A549 (cell line): ENCODE data around the gene SIM1. TPM values are rescaled to one million over a fixed set of nuclear protein-coding genes. Genes with fewer than 3 reads are reported as not detected.

Experiments
- ATAC-seq, 2 experiments: fragments of 200-7000 bp in 1 of 2; fragments of >200 bp in 1 of 2; cut with Nextera tagmentation in 1 of 2; cut with Tn5 transposase in 1 of 2; 3 replicates each; pipeline versions ENCODE4 v1.8.0 to v1.9.1; 2018 to 2020; ENCODE audit warnings: mild to moderate bottlenecking in 1 of 2, moderate library complexity in 1 of 2
- CTCF ChIA-PET: fragments of 300-600 bp; sonication (Branson Sonifier 250); formaldehyde crosslinking; extraction: SDS; loops from one replicate; lab custom pipeline; 2021; ENCODE audit warnings: antibody characterized with exemption, inconsistent platforms; lab: Yijun Ruan, JAX
- POLR2A ChIA-PET: fragments of 350-600 bp; formaldehyde crosslinking; extraction: SDS; loops from one replicate; lab custom pipeline; 2021; ENCODE audit warnings: antibody characterized with exemption, inconsistent platforms; lab: Yijun Ruan, JAX
- DNase-seq, 2 experiments: peaks; one replicate each; pipeline versions ENCODE4 v3.0.0 to v3.0.0-alpha.2; 2011 to 2016; ENCODE audit warnings: low read depth in 1 of 2, low spot score in 1 of 2
- FAIRE-seq: peaks from 2 replicates; lab custom pipeline; 2011; peaks lifted over from hg19 to GRCh38; lab: Jason Lieb, UNC
- H3K27ac ChIP-seq, 2 experiments: fragments of >200 bp; sonication (Bioruptor Twin); formaldehyde crosslinking; 3 replicates each; pipeline ENCODE4 v1.5.1; 2016 to 2017
- H3K4me1 ChIP-seq: fragments of >200 bp; sonication (Bioruptor Twin); formaldehyde crosslinking; 3 replicates; pipeline ENCODE4 v1.6.1; 2016
- H3K4me2 ChIP-seq: fragments of >200 bp; sonication (Bioruptor Twin); formaldehyde crosslinking; 3 replicates; pipeline ENCODE4 v1.6.1; 2016
- H3K4me3 ChIP-seq: fragments of >200 bp; sonication (Bioruptor Twin); formaldehyde crosslinking; 3 replicates; pipeline ENCODE4 v1.5.1; 2016
- H3K9me3 ChIP-seq: fragments of >200 bp; sonication (Bioruptor Twin); formaldehyde crosslinking; 3 replicates; pipeline ENCODE4 v1.6.1; 2016
- BCL3 ChIP-seq: fragments of >200 bp; sonication (Bioruptor Twin); formaldehyde crosslinking; IDR thresholded peaks from 3 replicates; pipeline ENCODE4 v1.6.1; 2016
- BHLHE40 ChIP-seq: IDR thresholded peaks from 2 replicates; pipeline ENCODE4 v1.6.1; 2012; ENCODE audit warnings: low read depth, low read length, inconsistent platforms
- CHD4 ChIP-seq: fragments of 200-600 bp; sonication (generic); IDR thresholded peaks from 2 replicates; pipeline ENCODE4 v1.6.1; 2016; ENCODE audit warnings: antibody characterized with exemption, mild to moderate bottlenecking, borderline replicate concordance
- EHMT2 ChIP-seq: fragments of 200-600 bp; sonication (generic); IDR thresholded peaks from 2 replicates; pipeline ENCODE4 v1.6.1; 2016; ENCODE audit warnings: antibody characterized with exemption, low read depth, mild to moderate bottlenecking, moderate library complexity
- FOSL2 ChIP-seq, 2 experiments: fragments of 450-650 bp in 1 of 2; fragments of >200 bp in 1 of 2; sonication (Bioruptor Twin) in 1 of 2; formaldehyde crosslinking; IDR thresholded peaks; 2 replicates each; pipeline versions ENCODE4 v1.5.0 to v1.6.1; 2016 to 2020; ENCODE audit warnings: mild to moderate bottlenecking in 1 of 2, moderate library complexity in 1 of 2
- HEYL ChIP-seq: fragments of 250-450 bp; sonication (Bioruptor Pico); IDR thresholded peaks from 2 replicates; pipeline ENCODE4 v1.8.0; 2021; ENCODE audit warnings: mild to moderate bottlenecking, moderate library complexity
- JUNB ChIP-seq: fragments of >200 bp; sonication (Bioruptor Twin); formaldehyde crosslinking; IDR thresholded peaks from 2 replicates; pipeline ENCODE4 v1.6.1; 2016
- MAX ChIP-seq: IDR thresholded peaks from 2 replicates; pipeline ENCODE4 v1.6.1; 2012
- POLR2A ChIP-seq: IDR thresholded peaks from 2 replicates; pipeline ENCODE4 v1.6.1; 2012; ENCODE audit warnings: mild to moderate bottlenecking, low read length
- POLR2AphosphoS2 ChIP-seq: conservative IDR thresholded peaks from 2 replicates; pipeline ENCODE4 v1.6.1; 2012; ENCODE audit warnings: low read length, improper control_type of control experiment, inconsistent platforms
- RAD21 ChIP-seq, 2 experiments: fragments of >200 bp in 1 of 2; sonication (Bioruptor Twin) in 1 of 2; formaldehyde crosslinking in 1 of 2; IDR thresholded peaks in 1 of 2; conservative IDR thresholded peaks in 1 of 2; 2 replicates in 1 of 2; 3 replicates in 1 of 2; pipeline ENCODE4 v1.6.1; 2012 to 2018; ENCODE audit warnings: inconsistent platforms in 1 of 2
- RARB ChIP-seq: fragments of 250-450 bp; sonication (Bioruptor Pico); IDR thresholded peaks from 2 replicates; pipeline ENCODE4 v1.8.0; 2021; ENCODE audit warnings: mild to moderate bottlenecking, moderate library complexity
- RCOR1 ChIP-seq: fragments of 150-350 bp; IDR thresholded peaks from 2 replicates; pipeline ENCODE4 v1.6.1; 2014; ENCODE audit warnings: antibody characterized with exemption, low read length, low read depth
- RNF2 ChIP-seq: fragments of 200-600 bp; sonication (generic); IDR thresholded peaks from 2 replicates; pipeline ENCODE4 v1.6.1; 2016; ENCODE audit warnings: low read depth, mild to moderate bottlenecking, antibody characterized with exemption, moderate library complexity, borderline replicate concordance
- SMC3 ChIP-seq: fragments of >200 bp; sonication (Bioruptor Twin); formaldehyde crosslinking; IDR thresholded peaks from 3 replicates; pipeline ENCODE4 v1.6.1; 2018; ENCODE audit warnings: inconsistent platforms
- TFCP2L1 ChIP-seq: fragments of 250-450 bp; sonication (Bioruptor Pico); IDR thresholded peaks from 2 replicates; pipeline ENCODE4 v1.5.0; 2021; ENCODE audit warnings: mild to moderate bottlenecking
- ZFP36 ChIP-seq: fragments of 450-650 bp; IDR thresholded peaks from 2 replicates; pipeline ENCODE4 v1.6.1; 2014; ENCODE audit warnings: borderline replicate concordance; ENCODE audit not compliant: partially characterized antibody
- ZNF302 ChIP-seq: fragments of 250-450 bp; sonication (Bioruptor Pico); IDR thresholded peaks from 2 replicates; pipeline ENCODE4 v1.9.0; 2021; ENCODE audit warnings: inconsistent platforms, mild to moderate bottlenecking, moderate library complexity
- WGBS: methylation state at CpG from one replicate; pipeline ENCODE4 v1.1.6; 2017; ENCODE audit errors: missing lambda C conversion rate; 5-methylcytosine and 5-hydroxymethylcytosine counted together
- polyA minus RNA-seq: library from RNA; depleted of rRNA, polyadenylated mRNA; stranded (reverse); fragments of >200 nt; gene quantifications from 2 replicates; pipeline ENCODE4 v1.2.3, GENCODE V29; 2011; rRNA and poly(A)+ RNA removed
- polyA plus RNA-seq, 4 experiments: library from polyadenylated mRNA; depleted of rRNA in 3 of 4; stranded (reverse); fragments of >200 nt; fragmentation: RNase III in 1 of 4; extraction: RNeasy Plus Mini Kit Qiagen cat#74134 plus additional on column Dnase treatment in 1 of 4; gene quantifications; 2 replicates in 3 of 4; 3 replicates in 1 of 4; pipeline ENCODE4 v1.2.3, GENCODE V29; 2011 to 2017
- TF ChIP-seq, protein P1 (sequence below): fragments of 450-650 bp; IDR thresholded peaks from 2 replicates; pipeline ENCODE4 v1.6.1; 2014; ENCODE audit warnings: antibody characterized with exemption
- TF ChIP-seq, protein P2 (sequence below): IDR thresholded peaks from 2 replicates; pipeline ENCODE4 v1.6.1; 2012

The SIM1 gene
- polyA plus RNA-seq (2011; rRNA removed) (not detected in 2 replicates), polyA plus RNA-seq (2017; fragmentation: RNase III; extraction: RNeasy Plus Mini Kit Qiagen cat#74134 plus additional on column Dnase treatment) (not detected in 3 replicates), polyA minus RNA-seq (not detected in 2 replicates)
- not detected in 2 replicates for polyA plus RNA-seq (2012; cell fraction: cytosol; rRNA removed)
- not detected in 2 replicates for polyA plus RNA-seq (2012; cell fraction: nucleus; rRNA removed)

- Histone ChIP-seq H3K4me2 (no peak within 1 kb of the TSS), H3K9me3 (no peaks in the 10 kb centered on the region), H3K27ac (no peak within 1 kb of the TSS), H3K4me3 (no peak within 1 kb of the TSS), H3K4me1 (peaks cover 6% of the 10 kb centered on the region; the same call in 2 of the 3 replicates)
- ChIA-PET POLR2A (no interaction called here), CTCF (interaction anchor here (1.7 kb wide), 1 partner anchor 358 kb away, joined by 5 read pairs; no protein-coding TSS in a partner anchor)
- 94% methylated on average over 26 of the region's 66 CpGs for WGBS
- TF ChIP-seq RNF2 (no peak), SMC3 (no peak)
- ATAC-seq (no peak), DNase-seq (no peak), FAIRE-seq (no peak)
Observed at GRCh38 chr6:100464903-100465700, at the start of gene SIM1. Gene SIM1, minus strand, starts transcription at chr6:100464921. Its CDS starts 1,453 bp downstream, at chr6:100463468.

DNA sequence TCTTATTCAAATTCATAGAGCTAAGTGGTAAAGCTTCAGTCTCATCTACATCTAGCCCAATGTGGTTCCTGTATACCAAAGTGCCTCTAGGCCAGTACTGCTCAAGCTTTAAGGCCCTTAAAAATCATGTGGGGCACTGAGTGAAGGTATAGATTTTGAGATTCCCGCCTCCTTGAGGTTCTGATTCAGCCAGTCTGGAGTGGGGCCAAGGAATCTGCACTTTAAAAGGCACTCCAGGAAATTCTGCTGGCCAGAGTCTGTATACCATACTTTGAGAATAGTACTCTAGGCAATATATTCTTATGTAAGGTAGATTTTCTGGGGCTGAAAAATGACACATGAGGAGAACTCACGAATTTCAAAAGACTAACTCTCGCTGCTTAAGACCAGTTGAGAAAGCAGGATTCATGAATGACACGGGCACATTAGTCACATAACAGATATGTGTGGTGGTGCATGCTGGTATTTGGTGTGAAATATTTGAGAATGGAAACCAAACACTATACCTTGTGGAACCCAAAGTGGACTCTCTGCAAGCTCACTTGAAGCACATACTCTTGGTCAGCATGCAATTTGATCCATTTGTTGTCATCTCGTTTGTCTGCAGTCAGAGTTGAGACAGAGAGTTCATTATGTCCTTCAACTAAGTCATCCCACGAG, 47.6 kb upstream of the SIM1 start:
- TF ChIP-seq RARB (CRISPR knock-in tag): no peak
- no peak for TF ChIP-seq POLR2A
- TF ChIP-seq RCOR1: no peak
- no peak for TF ChIP-seq POLR2AphosphoS2
- TF ChIP-seq, protein P1, sequence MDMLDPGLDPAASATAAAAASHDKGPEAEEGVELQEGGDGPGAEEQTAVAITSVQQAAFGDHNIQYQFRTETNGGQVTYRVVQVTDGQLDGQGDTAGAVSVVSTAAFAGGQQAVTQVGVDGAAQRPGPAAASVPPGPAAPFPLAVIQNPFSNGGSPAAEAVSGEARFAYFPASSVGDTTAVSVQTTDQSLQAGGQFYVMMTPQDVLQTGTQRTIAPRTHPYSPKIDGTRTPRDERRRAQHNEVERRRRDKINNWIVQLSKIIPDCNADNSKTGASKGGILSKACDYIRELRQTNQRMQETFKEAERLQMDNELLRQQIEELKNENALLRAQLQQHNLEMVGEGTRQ: no peak
- TF ChIP-seq BCL3: no peak
- no peak for TF ChIP-seq MAX
- TF ChIP-seq EHMT2: no peak
- TF ChIP-seq TFCP2L1 (CRISPR knock-in tag): no peak
- no peak for TF ChIP-seq ZFP36
- TF ChIP-seq SMC3: no peak
- TF ChIP-seq BHLHE40: no peak
- no peak for TF ChIP-seq CHD4
- TF ChIP-seq, protein P2, sequence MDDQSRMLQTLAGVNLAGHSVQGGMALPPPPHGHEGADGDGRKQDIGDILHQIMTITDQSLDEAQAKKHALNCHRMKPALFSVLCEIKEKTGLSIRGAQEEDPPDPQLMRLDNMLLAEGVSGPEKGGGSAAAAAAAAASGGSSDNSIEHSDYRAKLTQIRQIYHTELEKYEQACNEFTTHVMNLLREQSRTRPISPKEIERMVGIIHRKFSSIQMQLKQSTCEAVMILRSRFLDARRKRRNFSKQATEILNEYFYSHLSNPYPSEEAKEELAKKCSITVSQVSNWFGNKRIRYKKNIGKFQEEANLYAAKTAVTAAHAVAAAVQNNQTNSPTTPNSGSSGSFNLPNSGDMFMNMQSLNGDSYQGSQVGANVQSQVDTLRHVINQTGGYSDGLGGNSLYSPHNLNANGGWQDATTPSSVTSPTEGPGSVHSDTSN: no peak
- no peak for TF ChIP-seq FOSL2 (IDR thresholded peaks at IDR 0.05)
- no peak for TF ChIP-seq FOSL2 (CRISPR knock-in tag; IDR thresholded peaks at IDR 0.05)
- TF ChIP-seq HEYL: no peak
- no peak for TF ChIP-seq ZNF302 (CRISPR knock-in tag)
- TF ChIP-seq RAD21 (conservative IDR thresholded peaks at IDR 0.05 in 1 of 2, IDR thresholded peaks at IDR 0.05 in 1 of 2): no peak
- TF ChIP-seq JUNB: no peak
- 84% methylated on average over 6 of the region's 6 CpGs for WGBS
- Histone ChIP-seq H3K9me3 (no peaks in the 10 kb centered on the region), H3K4me3 (no peak overlapping the region), H3K4me1 (no peaks in the 10 kb centered on the region), H3K27ac (no peak overlapping the region), H3K4me2 (no peak overlapping the region)
- DNase-seq (no peak), ATAC-seq (no peak), FAIRE-seq (no peak)
- CTCF ChIA-PET: interaction anchor here (0.6 to 1.3 kb wide), 2 partner anchors 391 to 496 kb away, joined by 3 to 4 read pairs; no protein-coding TSS in a partner anchor
- POLR2A ChIA-PET: no interaction called here
